ENCODE measurements around the gene MRM1.

MRM1 gene

DNA sequence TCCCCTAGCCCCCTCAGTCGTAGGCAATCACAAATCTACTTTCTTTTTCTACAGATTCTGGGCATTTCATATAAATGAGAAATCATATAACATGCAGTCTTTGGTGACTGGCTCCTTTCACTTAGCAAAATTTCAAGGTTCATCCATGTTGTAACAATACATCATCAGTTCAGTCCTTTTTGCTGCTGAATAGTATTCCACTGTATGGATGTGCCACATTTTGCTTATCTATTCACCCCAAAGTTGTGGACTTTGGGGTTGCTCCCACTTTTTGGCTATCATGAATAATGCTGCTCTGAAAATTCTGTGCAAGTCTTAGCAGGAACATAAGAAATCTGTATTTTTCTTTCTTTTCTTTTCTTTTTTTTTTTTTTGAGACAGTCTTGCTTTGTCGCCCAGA lies 39.0 kb downstream of the MRM1 start:
- TF ChIP-seq TARDBP (IDR thresholded peaks at IDR 0.05) (no peak), CTBP1 (IDR thresholded peaks at IDR 0.05; ENCODE audit: borderline replicate concordance) (no peak), ARNT (IDR thresholded peaks at IDR 0.05) (no peak), SUZ12 (IDR thresholded peaks at IDR 0.05) (no peak), ZNF384 (IDR thresholded peaks at IDR 0.05) (no peak), LEF1 (IDR thresholded peaks at IDR 0.05; ENCODE audit: borderline replicate concordance) (no peak), FOXM1 (IDR thresholded peaks at IDR 0.05; ENCODE audit: borderline replicate concordance) (no peak), SP1 (IDR thresholded peaks at IDR 0.05) (no peak), HDGF (IDR thresholded peaks at IDR 0.05; ENCODE audit: borderline replicate concordance) (no peak), BHLHE40 (IDR thresholded peaks at IDR 0.05; ENCODE audit: borderline replicate concordance) (no peak), L3MBTL2 (conservative IDR thresholded peaks at IDR 0.05) (no peak), FOXK2 (IDR thresholded peaks at IDR 0.05) (no peak), NFRKB (IDR thresholded peaks at IDR 0.05) (no peak), ELF4 (IDR thresholded peaks at IDR 0.05) (no peak), FOXA1 (IDR thresholded peaks at IDR 0.05) (no peak)
- TF ChIP-seq, protein P1, sequence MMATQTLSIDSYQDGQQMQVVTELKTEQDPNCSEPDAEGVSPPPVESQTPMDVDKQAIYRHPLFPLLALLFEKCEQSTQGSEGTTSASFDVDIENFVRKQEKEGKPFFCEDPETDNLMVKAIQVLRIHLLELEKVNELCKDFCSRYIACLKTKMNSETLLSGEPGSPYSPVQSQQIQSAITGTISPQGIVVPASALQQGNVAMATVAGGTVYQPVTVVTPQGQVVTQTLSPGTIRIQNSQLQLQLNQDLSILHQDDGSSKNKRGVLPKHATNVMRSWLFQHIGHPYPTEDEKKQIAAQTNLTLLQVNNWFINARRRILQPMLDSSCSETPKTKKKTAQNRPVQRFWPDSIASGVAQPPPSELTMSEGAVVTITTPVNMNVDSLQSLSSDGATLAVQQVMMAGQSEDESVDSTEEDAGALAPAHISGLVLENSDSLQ (IDR thresholded peaks at IDR 0.05), result no peak
- ChIA-PET CTCF (no interaction called here), POLR2A (no interaction called here)
- DNase-seq (ENCODE audit: extremely low spot score), result no peak

DNA sequence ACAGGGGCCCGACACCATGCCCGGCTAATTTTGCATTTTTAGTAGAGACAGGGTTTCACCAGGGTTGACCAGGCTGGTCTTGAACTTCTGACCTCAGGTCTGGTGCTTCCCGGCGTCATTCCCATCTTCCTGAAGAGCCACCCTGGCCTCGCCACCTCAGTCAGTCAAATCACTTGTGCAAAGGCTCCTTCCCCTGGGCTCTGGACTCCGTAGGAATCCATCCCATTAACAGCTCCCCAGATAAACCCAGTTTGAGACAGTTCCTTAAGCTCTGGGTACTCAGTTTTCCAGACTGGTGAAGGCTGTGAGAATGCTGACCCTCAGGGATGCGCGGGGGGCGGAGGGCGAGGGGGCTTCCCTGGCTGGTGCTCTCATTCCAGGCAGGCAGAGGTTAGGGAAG lies 39.5 kb downstream of the MRM1 start:
- ChIA-PET CTCF (no interaction called here), POLR2A (no interaction called here)
- DNase-seq (ENCODE audit: extremely low spot score), result no peak
- no peak for TF ChIP-seq ZNF384 (IDR thresholded peaks at IDR 0.05)
- TF ChIP-seq SUZ12 (IDR thresholded peaks at IDR 0.05), result no peak
- TF ChIP-seq TARDBP (IDR thresholded peaks at IDR 0.05), result no peak
- no peak for TF ChIP-seq FOXK2 (IDR thresholded peaks at IDR 0.05)
- no peak for TF ChIP-seq HDGF (IDR thresholded peaks at IDR 0.05; ENCODE audit: borderline replicate concordance)
- TF ChIP-seq BHLHE40 (IDR thresholded peaks at IDR 0.05; ENCODE audit: borderline replicate concordance), result no peak
- TF ChIP-seq NFRKB (IDR thresholded peaks at IDR 0.05), result no peak
- TF ChIP-seq ELF4 (IDR thresholded peaks at IDR 0.05), result no peak
- TF ChIP-seq LEF1 (IDR thresholded peaks at IDR 0.05; ENCODE audit: borderline replicate concordance), result no peak
- TF ChIP-seq CTBP1 (IDR thresholded peaks at IDR 0.05; ENCODE audit: borderline replicate concordance), result no peak
- TF ChIP-seq SP1 (IDR thresholded peaks at IDR 0.05), result no peak
- no peak for TF ChIP-seq ARNT (IDR thresholded peaks at IDR 0.05)
- no peak for TF ChIP-seq FOXM1 (IDR thresholded peaks at IDR 0.05; ENCODE audit: borderline replicate concordance)
- TF ChIP-seq, protein P1 (IDR thresholded peaks at IDR 0.05), result no peak
- TF ChIP-seq L3MBTL2 (conservative IDR thresholded peaks at IDR 0.05), result no peak
- TF ChIP-seq FOXA1 (IDR thresholded peaks at IDR 0.05), result no peak

DNA sequence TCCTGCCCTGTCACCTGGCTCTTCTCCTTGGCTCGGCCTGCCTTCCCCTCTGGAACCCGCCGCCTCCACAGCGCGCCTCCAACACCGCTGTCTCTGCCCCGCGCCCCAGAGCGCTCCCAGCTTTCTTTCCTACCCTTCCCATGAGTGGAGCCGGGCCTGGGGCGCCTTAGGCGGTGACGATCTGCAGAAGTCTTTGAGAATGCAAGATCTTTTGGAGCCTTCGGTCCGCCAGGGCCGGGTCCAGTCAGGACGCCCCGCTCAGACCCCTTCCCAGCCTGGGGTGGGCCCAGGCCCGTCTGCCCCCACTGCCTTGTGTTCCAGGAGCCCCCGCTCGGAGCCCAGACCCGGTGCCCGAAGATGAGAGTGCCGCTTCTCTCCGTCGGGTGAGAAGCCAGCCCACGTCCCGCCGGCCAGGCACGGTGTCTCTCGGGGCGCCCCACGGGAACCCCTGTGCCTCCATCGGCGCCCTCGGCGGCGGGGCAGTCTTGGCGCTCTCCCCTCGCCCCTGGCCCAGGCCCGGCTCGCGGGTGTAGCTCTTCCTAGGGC lies 40.0 kb downstream of the MRM1 start:
- ChIA-PET CTCF (interaction anchor here (1.5 kb wide), 1 partner anchor 65 kb away, joined by 3 read pairs; no protein-coding TSS in a partner anchor), POLR2A (no interaction called here)
- TF ChIP-seq ARNT (IDR thresholded peaks at IDR 0.05), result no peak
- no peak for TF ChIP-seq ZNF384 (IDR thresholded peaks at IDR 0.05)
- TF ChIP-seq L3MBTL2 (conservative IDR thresholded peaks at IDR 0.05), result no peak
- no peak for TF ChIP-seq FOXM1 (IDR thresholded peaks at IDR 0.05; ENCODE audit: borderline replicate concordance)
- no peak for DNase-seq (ENCODE audit: extremely low spot score)

DNA sequence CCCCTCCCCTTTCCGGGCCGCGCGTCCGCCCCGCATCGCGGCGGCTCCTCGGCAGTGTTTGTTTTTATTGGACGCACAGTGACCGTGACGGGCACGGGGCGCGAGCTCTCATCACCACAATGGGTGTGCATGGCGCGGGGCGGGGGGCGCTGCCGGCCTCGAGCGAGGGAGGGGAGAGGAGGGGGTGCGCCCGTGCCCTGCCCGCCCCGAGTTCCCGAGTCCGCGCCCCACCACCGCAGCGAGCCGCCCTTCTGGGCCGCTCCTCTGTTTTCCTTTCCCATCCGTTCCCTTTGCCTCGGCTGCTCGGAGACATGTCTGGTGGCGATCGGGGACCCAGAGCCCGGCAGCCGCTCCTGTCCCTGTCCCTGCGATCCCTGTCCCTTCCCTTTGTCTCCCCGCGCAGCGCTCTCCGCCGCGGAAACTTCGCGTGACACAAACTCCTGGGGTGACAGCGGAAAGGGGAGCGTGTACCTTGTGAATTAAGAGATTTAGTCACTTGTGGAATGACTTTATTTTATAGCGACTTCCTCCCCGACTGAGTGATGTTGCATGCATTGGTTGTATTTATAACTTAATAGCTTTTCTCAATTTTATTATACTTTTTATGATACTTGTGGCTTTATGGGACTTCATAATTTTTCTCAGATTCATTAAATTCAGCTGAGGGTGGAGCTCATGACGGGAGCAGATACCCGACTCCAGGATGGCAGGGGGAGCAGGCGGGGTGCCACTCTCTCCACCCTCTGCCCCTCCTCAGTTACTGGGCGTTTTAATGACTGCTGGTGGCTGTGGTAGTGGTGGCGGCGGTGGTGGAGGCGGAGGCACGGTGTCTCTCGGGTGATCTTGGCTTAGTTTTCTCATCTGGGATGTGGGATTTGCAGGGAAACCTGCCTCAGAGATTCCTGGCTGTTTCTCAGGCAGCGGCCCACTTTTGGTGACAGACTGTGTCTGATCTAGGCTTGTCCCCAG lies 40.8 kb downstream of the MRM1 start:
- ChIA-PET POLR2A (interaction anchor here (1.4 kb wide), 1 partner anchor 286 kb away, joined by 3 read pairs; no protein-coding TSS in a partner anchor), CTCF (interaction anchor here (0.6 to 1.5 kb wide), 4 partner anchors 16 to 374 kb away, joined by 3 to 6 read pairs (median 4); no protein-coding TSS in a partner anchor)
- no peak for TF ChIP-seq FOXM1 (IDR thresholded peaks at IDR 0.05; ENCODE audit: borderline replicate concordance)
- no peak for DNase-seq (ENCODE audit: extremely low spot score)

DNA sequence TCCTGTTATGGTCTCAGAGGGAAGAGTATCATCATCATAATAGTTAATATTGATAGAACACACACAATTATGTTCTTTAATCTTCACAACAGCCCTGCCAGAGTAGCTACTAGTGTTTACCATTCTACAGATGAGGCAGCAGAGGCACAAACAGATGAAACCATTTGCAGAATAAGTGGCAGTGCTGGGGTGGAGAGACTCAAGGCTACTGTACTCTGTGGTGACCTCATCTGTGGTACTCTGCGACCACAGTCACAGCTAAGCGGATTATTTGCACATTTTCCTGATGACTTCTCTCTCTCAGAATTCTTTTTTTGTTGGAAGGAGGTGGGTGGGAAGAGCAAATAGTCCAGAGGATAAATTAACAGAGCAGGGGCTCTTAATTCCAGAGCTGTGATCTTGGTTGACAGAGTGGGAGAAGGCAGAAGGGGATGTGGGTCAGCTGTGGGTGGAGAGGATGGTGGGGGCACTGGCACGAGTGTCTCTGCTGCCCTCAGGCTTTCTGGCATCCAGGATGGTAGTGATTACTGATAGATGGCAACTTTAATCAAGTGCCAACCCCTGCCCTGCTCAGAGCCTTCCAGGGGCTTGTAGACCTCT lies 41.8 kb downstream of the MRM1 start:
- CTCF ChIA-PET, result interaction anchor here (1.1 to 1.5 kb wide), 3 partner anchors 15 to 63 kb away, joined by 3 to 6 read pairs (median 3); no protein-coding TSS in a partner anchor
- POLR2A ChIA-PET, result interaction anchor here (1.4 kb wide), 1 partner anchor 285 kb away, joined by 3 read pairs; no protein-coding TSS in a partner anchor
- TF ChIP-seq BHLHE40 (IDR thresholded peaks at IDR 0.05; ENCODE audit: borderline replicate concordance) (no peak), FOXM1 (IDR thresholded peaks at IDR 0.05; ENCODE audit: borderline replicate concordance) (no peak), LEF1 (IDR thresholded peaks at IDR 0.05; ENCODE audit: borderline replicate concordance) (no peak), ARNT (IDR thresholded peaks at IDR 0.05) (no peak), HDGF (IDR thresholded peaks at IDR 0.05; ENCODE audit: borderline replicate concordance) (no peak), FOXA1 (IDR thresholded peaks at IDR 0.05) (no peak), SP1 (IDR thresholded peaks at IDR 0.05) (no peak), ZNF384 (IDR thresholded peaks at IDR 0.05) (no peak), SUZ12 (IDR thresholded peaks at IDR 0.05) (no peak), CTBP1 (IDR thresholded peaks at IDR 0.05; ENCODE audit: borderline replicate concordance) (no peak), NFRKB (IDR thresholded peaks at IDR 0.05) (no peak)
- TF ChIP-seq, protein P1 (IDR thresholded peaks at IDR 0.05), result no peak
- DNase-seq (ENCODE audit: extremely low spot score), result no peak

Measured in HEK293T (cell line).